Measurements from ENCODE around the gene ATXN1. TPM values are rescaled to one million over a fixed set of nuclear protein-coding genes. Genes with fewer than 3 reads are reported as not detected.

Gene ATXN1
- total RNA-seq, 4 donors from 2014 or later: 38.7 to 78.3 (median 62.6) TPM

GRCh38 chr6:16336911-16337294 lies 424.4 kb downstream of the ATXN1 start:
- H3K27ac ChIP-seq: peak overlapping the region in 1 of 4 donors; percentile 69

DNA sequence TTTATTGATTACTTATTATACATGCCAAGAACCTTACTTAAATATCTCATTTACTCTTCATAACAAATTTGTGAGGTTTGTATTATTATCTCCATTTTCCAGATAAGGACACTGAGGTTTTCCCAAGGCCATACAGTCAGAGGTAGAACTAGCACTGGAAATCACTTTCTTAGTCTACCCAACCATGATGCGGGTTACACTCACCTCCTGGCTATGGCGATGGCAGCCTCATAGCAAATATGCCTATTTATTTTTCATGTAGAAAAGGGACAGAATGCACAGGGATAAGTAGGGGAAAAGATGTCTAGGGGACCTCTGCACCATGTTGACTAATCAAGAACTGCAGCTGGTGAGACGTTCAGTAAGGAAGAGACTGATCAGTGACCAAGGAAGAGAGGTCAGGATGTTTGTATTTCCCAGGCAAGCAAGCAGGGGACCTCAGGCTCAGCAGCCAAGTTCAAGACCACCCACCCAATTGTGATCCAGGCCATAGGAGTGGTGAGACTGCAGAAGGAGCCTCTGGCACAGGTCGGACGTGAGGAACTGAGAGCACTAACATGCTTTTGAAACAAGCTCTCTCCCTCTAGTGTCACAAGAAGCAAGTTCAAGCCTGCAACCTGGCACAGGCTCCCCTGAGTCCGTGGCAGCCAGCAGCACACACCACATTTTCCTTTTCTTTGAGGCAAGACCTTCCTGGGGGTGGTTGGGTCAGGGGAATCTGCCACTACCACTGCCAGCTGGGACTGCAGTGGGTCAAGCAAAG lies 425.0 kb downstream of the ATXN1 start:
- peaks cover 4 to 81% (median 35%) of the 10 kb centered on the region in 3 donors for H3K4me1 ChIP-seq
- ATAC-seq: no peak
- no peaks in the 10 kb centered on the region for H3K36me3 ChIP-seq
- WGBS, 2 donors (ENCODE audit: low coverage in 1 of 2): 73% methylated on average over 5 of the region's 6 CpGs; no CpG with 5 or more reads in 1 of the 2 donors
- no peak overlapping the region for H3K4me3 ChIP-seq
- no peak for TF ChIP-seq POLR2A (IDR thresholded peaks at IDR 0.05)
- no peak for TF ChIP-seq POLR2AphosphoS5 (IDR thresholded peaks at IDR 0.05)
- no peak for TF ChIP-seq EP300 (IDR thresholded peaks at IDR 0.05)
- TF ChIP-seq CTCF (IDR thresholded peaks at IDR 0.05): no peak
- no peak overlapping the region for H3K27ac ChIP-seq
- H3K9me3 ChIP-seq: no peaks in the 10 kb centered on the region
- H3K27me3 ChIP-seq: no peaks in the 10 kb centered on the region

More at GRCh38 chr6:16336911-16337294, 424.4 kb downstream of the ATXN1 start:
- Histone ChIP-seq H3K27me3 (no peaks in the 10 kb centered on the region), H3K4me1 (peaks cover 1 to 74% (median 29%) of the 10 kb centered on the region in 3 donors), H3K9me3 (no peaks in the 10 kb centered on the region), H3K36me3 (no peaks in the 10 kb centered on the region), H3K4me3 (no peak overlapping the region)
- no peak for ATAC-seq
- TF ChIP-seq EP300 (IDR thresholded peaks at IDR 0.05): no peak
- no peak for TF ChIP-seq POLR2A (IDR thresholded peaks at IDR 0.05)
- TF ChIP-seq CTCF (IDR thresholded peaks at IDR 0.05): no peak
- no peak for TF ChIP-seq POLR2AphosphoS5 (IDR thresholded peaks at IDR 0.05)
- WGBS, 2 donors (ENCODE audit: low coverage in 1 of 2): 51 to 100% methylated on average over 1 to 4 of the region's 6 CpGs

DNA sequence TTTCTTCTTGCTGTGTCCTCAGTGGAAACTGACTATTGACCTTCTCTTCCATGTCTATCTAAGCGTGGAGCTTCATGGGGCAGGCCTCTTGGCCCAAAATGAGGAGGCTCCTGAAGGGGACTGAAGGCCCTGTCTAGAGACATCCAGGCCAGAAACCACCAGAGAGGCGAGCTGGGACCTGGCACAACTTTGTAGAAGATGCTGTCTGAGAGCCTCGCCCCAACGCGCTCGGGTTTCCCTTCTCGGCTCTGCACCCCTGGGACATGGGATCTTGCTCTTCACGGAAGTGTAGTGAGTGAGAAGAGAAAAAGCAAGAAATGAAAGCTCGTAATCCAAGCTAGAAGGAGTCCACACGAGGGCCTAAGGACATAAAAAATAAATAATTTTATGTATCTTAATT lies 426.1 kb downstream of the ATXN1 start:
- Histone ChIP-seq H3K27ac (peak overlapping the region in 1 of 4 donors; percentile 17), H3K36me3 (no peaks in the 10 kb centered on the region), H3K27me3 (no peaks in the 10 kb centered on the region), H3K4me1 (peaks cover 4 to 85% (median 35%) of the 10 kb centered on the region in 3 donors), H3K4me3 (no peak overlapping the region), H3K9me3 (no peaks in the 10 kb centered on the region)
- WGBS, 2 donors (ENCODE audit: low coverage in 1 of 2): 58 to 67% methylated on average over 2 to 3 of the region's 10 CpGs
- ATAC-seq: no peak
- no peak for TF ChIP-seq CTCF (IDR thresholded peaks at IDR 0.05)
- TF ChIP-seq EP300 (IDR thresholded peaks at IDR 0.05): no peak
- TF ChIP-seq POLR2AphosphoS5 (IDR thresholded peaks at IDR 0.05): no peak
- no peak for TF ChIP-seq POLR2A (IDR thresholded peaks at IDR 0.05)

GRCh38 chr6:16334671-16335070 lies 426.6 kb downstream of the ATXN1 start:
- H3K27me3 ChIP-seq: no peaks in the 10 kb centered on the region
- no peaks in the 10 kb centered on the region for H3K36me3 ChIP-seq
- ATAC-seq: peak; percentile 68
- H3K9me3 ChIP-seq: no peaks in the 10 kb centered on the region
- TF ChIP-seq EP300 (IDR thresholded peaks at IDR 0.05) (no peak), POLR2AphosphoS5 (IDR thresholded peaks at IDR 0.05) (peak; percentile 64)
- no peak overlapping the region for H3K4me3 ChIP-seq
- 52% methylated on average over 3 of the region's 3 CpGs; no CpG with 5 or more reads in 1 of the 2 donors for WGBS, 2 donors (ENCODE audit: low coverage in 1 of 2)
- H3K4me1 ChIP-seq: peaks cover 4 to 85% (median 35%) of the 10 kb centered on the region in 3 donors
- no peak overlapping the region for H3K27ac ChIP-seq

- no peak for TF ChIP-seq POLR2A (IDR thresholded peaks at IDR 0.05)
- peak; percentile 15 for TF ChIP-seq POLR2AphosphoS5 (IDR thresholded peaks at IDR 0.05)
- no peaks in the 10 kb centered on the region for H3K36me3 ChIP-seq
- no peak overlapping the region for H3K27ac ChIP-seq
- no peak for ATAC-seq
- no peak overlapping the region for H3K4me3 ChIP-seq
- peaks cover 4 to 74% (median 30%) of the 10 kb centered on the region in 3 donors for H3K4me1 ChIP-seq
- H3K27me3 ChIP-seq: no peaks in the 10 kb centered on the region
- 38 to 55% methylated on average over 3 of the region's 3 CpGs for WGBS, 2 donors (ENCODE audit: low coverage in 1 of 2)
- H3K9me3 ChIP-seq: no peaks in the 10 kb centered on the region
Observed at GRCh38 chr6:16333580-16333979, 427.7 kb downstream of the ATXN1 start.

DNA sequence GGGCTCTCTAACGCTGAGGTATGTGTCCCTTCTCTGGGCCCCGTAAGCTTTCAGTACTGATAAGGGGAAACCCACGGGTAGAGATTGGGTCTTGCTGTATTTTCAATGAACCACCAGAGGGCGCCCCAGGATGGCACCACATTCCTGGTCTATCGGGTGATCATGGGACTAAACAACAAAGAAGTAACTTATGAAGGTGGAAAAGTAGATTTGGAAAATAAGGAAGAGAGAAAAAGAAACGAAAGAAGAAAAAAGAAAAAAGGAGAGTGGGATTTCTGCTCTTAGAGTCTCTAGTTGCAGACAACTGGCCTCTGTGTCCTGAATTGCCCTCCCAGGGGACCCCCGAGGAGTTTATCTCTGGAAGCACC lies 429.1 kb downstream of the ATXN1 start:
- H3K4me1 ChIP-seq: peaks cover 4 to 60% (median 18%) of the 10 kb centered on the region in 3 donors
- H3K4me3 ChIP-seq: no peak overlapping the region
- no peaks in the 10 kb centered on the region for H3K27me3 ChIP-seq
- ATAC-seq: peak; percentile 57
- no peak overlapping the region for H3K27ac ChIP-seq
- no peak for TF ChIP-seq EP300 (IDR thresholded peaks at IDR 0.05)
- peak; percentile 91 to 94 (median 92) for TF ChIP-seq CTCF (IDR thresholded peaks at IDR 0.05)
- H3K9me3 ChIP-seq: no peaks in the 10 kb centered on the region
- WGBS, 2 donors (ENCODE audit: low coverage in 1 of 2): 2 to 4% methylated on average over 6 to 7 of the region's 7 CpGs
- peaks cover 0 to 12% of the 10 kb centered on the region in 2 donors for H3K36me3 ChIP-seq

All from gastroesophageal sphincter (tissue), 4 donors.